ENCODE measurements around the gene TULP4.

TULP4 gene

GRCh38 chr6:158437571-158437970 is 125.3 kb downstream of the TULP4 start:
- Histone ChIP-seq H3K27ac (ENCODE audit: low read length) (no peak overlapping the region), H3K9ac (ENCODE audit: low read length) (no peak overlapping the region), H3K9me3 (ENCODE audit: control insufficient read depth, low read depth, low read length) (no peaks in the 10 kb centered on the region), H3K4me3 (ENCODE audit: low read length) (no peak overlapping the region), H3K27me3 (ENCODE audit: control insufficient read depth, insufficient read depth, low read length) (no peaks in the 10 kb centered on the region), H3K36me3 (ENCODE audit: control insufficient read depth, low read depth, low read length) (no peaks in the 10 kb centered on the region), H3K4me1 (ENCODE audit: control insufficient read depth, low read depth, low read length) (no peaks in the 10 kb centered on the region)

- H3K36me3 ChIP-seq (ENCODE audit: control insufficient read depth, low read depth, low read length): no peaks in the 10 kb centered on the region
- no peak overlapping the region for H3K9ac ChIP-seq (ENCODE audit: low read length)
- no peaks in the 10 kb centered on the region for H3K27me3 ChIP-seq (ENCODE audit: control insufficient read depth, insufficient read depth, low read length)
- no peaks in the 10 kb centered on the region for H3K4me1 ChIP-seq (ENCODE audit: control insufficient read depth, low read depth, low read length)
- H3K4me3 ChIP-seq (ENCODE audit: low read length): no peak overlapping the region
- H3K27ac ChIP-seq (ENCODE audit: low read length): no peak overlapping the region
- no peaks in the 10 kb centered on the region for H3K9me3 ChIP-seq (ENCODE audit: control insufficient read depth, low read depth, low read length)
Observed at GRCh38 chr6:158438226-158438625, 126.0 kb downstream of the TULP4 start.

GRCh38 chr6:158439255-158439654 is 127.0 kb downstream of the TULP4 start:
- Histone ChIP-seq H3K4me1 (ENCODE audit: control insufficient read depth, low read depth, low read length) (no peaks in the 10 kb centered on the region), H3K27me3 (ENCODE audit: control insufficient read depth, insufficient read depth, low read length) (no peaks in the 10 kb centered on the region), H3K36me3 (ENCODE audit: control insufficient read depth, low read depth, low read length) (no peaks in the 10 kb centered on the region), H3K9ac (ENCODE audit: low read length) (no peak overlapping the region), H3K27ac (ENCODE audit: low read length) (no peak overlapping the region), H3K9me3 (ENCODE audit: control insufficient read depth, low read depth, low read length) (no peaks in the 10 kb centered on the region), H3K4me3 (ENCODE audit: low read length) (no peak overlapping the region)

GRCh38 chr6:158441716-158442215 is 129.5 kb downstream of the TULP4 start:
- Histone ChIP-seq H3K4me1 (ENCODE audit: control insufficient read depth, low read depth, low read length) (no peaks in the 10 kb centered on the region), H3K27ac (ENCODE audit: low read length) (no peak overlapping the region), H3K36me3 (ENCODE audit: control insufficient read depth, low read depth, low read length) (no peaks in the 10 kb centered on the region), H3K9ac (ENCODE audit: low read length) (no peak overlapping the region), H3K4me3 (ENCODE audit: low read length) (no peak overlapping the region), H3K27me3 (ENCODE audit: control insufficient read depth, insufficient read depth, low read length) (no peaks in the 10 kb centered on the region), H3K9me3 (ENCODE audit: control insufficient read depth, low read depth, low read length) (no peaks in the 10 kb centered on the region)

GRCh38 chr6:158442306-158442705 is 130.0 kb downstream of the TULP4 start:
- Histone ChIP-seq H3K4me1 (ENCODE audit: control insufficient read depth, low read depth, low read length) (no peaks in the 10 kb centered on the region), H3K9me3 (ENCODE audit: control insufficient read depth, low read depth, low read length) (no peaks in the 10 kb centered on the region), H3K36me3 (ENCODE audit: control insufficient read depth, low read depth, low read length) (no peaks in the 10 kb centered on the region), H3K4me3 (ENCODE audit: low read length) (no peak overlapping the region), H3K9ac (ENCODE audit: low read length) (no peak overlapping the region), H3K27ac (ENCODE audit: low read length) (no peak overlapping the region), H3K27me3 (ENCODE audit: control insufficient read depth, insufficient read depth, low read length) (no peaks in the 10 kb centered on the region)

- Histone ChIP-seq H3K4me1 (ENCODE audit: control insufficient read depth, low read depth, low read length) (no peaks in the 10 kb centered on the region), H3K27ac (ENCODE audit: low read length) (no peak overlapping the region), H3K36me3 (ENCODE audit: control insufficient read depth, low read depth, low read length) (no peaks in the 10 kb centered on the region), H3K9me3 (ENCODE audit: control insufficient read depth, low read depth, low read length) (no peaks in the 10 kb centered on the region), H3K9ac (ENCODE audit: low read length) (no peak overlapping the region), H3K4me3 (ENCODE audit: low read length) (no peak overlapping the region), H3K27me3 (ENCODE audit: control insufficient read depth, insufficient read depth, low read length) (no peaks in the 10 kb centered on the region)
Observed at GRCh38 chr6:158445426-158446085, 133.3 kb downstream of the TULP4 start.

GRCh38 chr6:158448856-158449255 is 136.6 kb downstream of the TULP4 start:
- Histone ChIP-seq H3K9ac (ENCODE audit: low read length) (no peak overlapping the region), H3K9me3 (ENCODE audit: control insufficient read depth, low read depth, low read length) (no peaks in the 10 kb centered on the region), H3K4me1 (ENCODE audit: control insufficient read depth, low read depth, low read length) (no peaks in the 10 kb centered on the region), H3K27ac (ENCODE audit: low read length) (no peak overlapping the region), H3K4me3 (ENCODE audit: low read length) (no peak overlapping the region), H3K36me3 (ENCODE audit: control insufficient read depth, low read depth, low read length) (peaks cover 13% of the 10 kb centered on the region), H3K27me3 (ENCODE audit: control insufficient read depth, insufficient read depth, low read length) (no peaks in the 10 kb centered on the region)

- Histone ChIP-seq H3K27ac (ENCODE audit: low read length) (no peak overlapping the region), H3K9me3 (ENCODE audit: control insufficient read depth, low read depth, low read length) (no peaks in the 10 kb centered on the region), H3K36me3 (ENCODE audit: control insufficient read depth, low read depth, low read length) (peaks cover 16% of the 10 kb centered on the region), H3K4me1 (ENCODE audit: control insufficient read depth, low read depth, low read length) (no peaks in the 10 kb centered on the region), H3K4me3 (ENCODE audit: low read length) (no peak overlapping the region), H3K27me3 (ENCODE audit: control insufficient read depth, insufficient read depth, low read length) (no peaks in the 10 kb centered on the region), H3K9ac (ENCODE audit: low read length) (no peak overlapping the region)
Observed at GRCh38 chr6:158452191-158452590, 139.9 kb downstream of the TULP4 start.

- Histone ChIP-seq H3K36me3 (ENCODE audit: control insufficient read depth, low read depth, low read length) (peaks cover 15% of the 10 kb centered on the region), H3K9me3 (ENCODE audit: control insufficient read depth, low read depth, low read length) (no peaks in the 10 kb centered on the region), H3K9ac (ENCODE audit: low read length) (no peak overlapping the region), H3K27me3 (ENCODE audit: control insufficient read depth, insufficient read depth, low read length) (no peaks in the 10 kb centered on the region), H3K4me3 (ENCODE audit: low read length) (no peak overlapping the region), H3K4me1 (ENCODE audit: control insufficient read depth, low read depth, low read length) (peaks cover 20% of the 10 kb centered on the region), H3K27ac (ENCODE audit: low read length) (no peak overlapping the region)
Observed at GRCh38 chr6:158457131-158457530, 144.9 kb downstream of the TULP4 start.

GRCh38 chr6:158457616-158458278 is 145.5 kb downstream of the TULP4 start:
- no peak overlapping the region for H3K4me3 ChIP-seq (ENCODE audit: low read length)
- H3K36me3 ChIP-seq (ENCODE audit: control insufficient read depth, low read depth, low read length): peaks cover 9% of the 10 kb centered on the region
- H3K9ac ChIP-seq (ENCODE audit: low read length): no peak overlapping the region
- no peaks in the 10 kb centered on the region for H3K9me3 ChIP-seq (ENCODE audit: control insufficient read depth, low read depth, low read length)
- no peaks in the 10 kb centered on the region for H3K27me3 ChIP-seq (ENCODE audit: control insufficient read depth, insufficient read depth, low read length)
- no peak overlapping the region for H3K27ac ChIP-seq (ENCODE audit: low read length)
- H3K4me1 ChIP-seq (ENCODE audit: control insufficient read depth, low read depth, low read length): peaks cover 20% of the 10 kb centered on the region

- no peak overlapping the region for H3K4me3 ChIP-seq (ENCODE audit: low read length)
- H3K36me3 ChIP-seq (ENCODE audit: control insufficient read depth, low read depth, low read length): peaks cover 6% of the 10 kb centered on the region
- H3K27ac ChIP-seq (ENCODE audit: low read length): no peak overlapping the region
- no peak overlapping the region for H3K9ac ChIP-seq (ENCODE audit: low read length)
- H3K4me1 ChIP-seq (ENCODE audit: control insufficient read depth, low read depth, low read length): peaks cover 30% of the 10 kb centered on the region
- no peaks in the 10 kb centered on the region for H3K9me3 ChIP-seq (ENCODE audit: control insufficient read depth, low read depth, low read length)
- no peaks in the 10 kb centered on the region for H3K27me3 ChIP-seq (ENCODE audit: control insufficient read depth, insufficient read depth, low read length)
Observed at GRCh38 chr6:158459726-158460125, 147.5 kb downstream of the TULP4 start.

Measured in iPS-18a (cell line).